ENCODE data around the gene ZNF827. TPM values are rescaled to one million over a fixed set of nuclear protein-coding genes. Genes with fewer than 3 reads are reported as not detected.

The ZNF827 gene
- total and polyA plus RNA-seq, 7 donors, result 1.7 to 15.2 (median 7.3) TPM

DNA sequence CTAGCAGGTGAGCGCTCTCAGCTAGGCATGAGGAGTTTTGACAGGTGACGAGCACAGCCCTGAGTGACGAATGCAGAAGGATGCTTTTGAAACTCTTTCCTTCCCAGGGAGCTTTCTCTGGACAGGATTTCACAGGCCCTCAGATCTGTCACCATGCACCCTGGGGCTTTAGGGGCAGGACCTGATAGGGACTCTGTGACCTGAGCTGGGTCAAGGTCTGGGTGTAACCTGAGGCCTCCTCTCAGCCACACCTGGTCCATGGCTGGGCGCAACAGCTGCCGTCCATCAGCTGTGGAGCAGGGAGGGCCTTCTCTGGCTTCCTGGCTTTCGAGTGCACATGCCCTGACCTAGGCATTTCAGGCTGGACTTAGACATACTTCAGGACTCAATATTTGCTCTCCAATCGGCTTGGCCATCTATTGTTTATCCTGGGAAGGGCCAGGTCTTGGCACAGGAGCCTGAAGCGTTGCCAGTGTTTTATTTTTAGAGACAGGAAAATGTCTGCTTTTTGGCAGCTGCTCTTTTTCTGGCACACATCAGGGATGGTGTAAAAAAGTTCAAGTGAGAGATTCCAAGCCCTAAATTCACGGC, 202.3 kb downstream of the ZNF827 start:
- peak; percentile 60 to 77 for DNase-seq
- Histone ChIP-seq H3K9me3 (no peaks in the 10 kb centered on the region), H3K4me3 (peak overlapping the region; percentile 5), H3K27ac (peak overlapping the region; percentile 98), H3K27me3 (ENCODE audit: insufficient read depth in 3 of 3, low read length in 2 of 3) (no peaks in the 10 kb centered on the region), H3K36me3 (ENCODE audit: insufficient read depth in 1 of 2, low read depth in 1 of 2) (no peaks in the 10 kb centered on the region), H3K4me1 (peaks cover 33% of the 10 kb centered on the region)
- WGBS, 3 donors, result 12 to 18% (median 17%) methylated on average over 9 of the region's 9 CpGs
- intact Hi-C loops (cut with DNase I), result loop anchor here in 1 of 2 donors (5.0 to 10.0 kb wide), 3 partner anchors 81 to 254 kb away; partner anchors contain the start of genes SMAD1 and ZNF827
- TF ChIP-seq, protein P1, sequence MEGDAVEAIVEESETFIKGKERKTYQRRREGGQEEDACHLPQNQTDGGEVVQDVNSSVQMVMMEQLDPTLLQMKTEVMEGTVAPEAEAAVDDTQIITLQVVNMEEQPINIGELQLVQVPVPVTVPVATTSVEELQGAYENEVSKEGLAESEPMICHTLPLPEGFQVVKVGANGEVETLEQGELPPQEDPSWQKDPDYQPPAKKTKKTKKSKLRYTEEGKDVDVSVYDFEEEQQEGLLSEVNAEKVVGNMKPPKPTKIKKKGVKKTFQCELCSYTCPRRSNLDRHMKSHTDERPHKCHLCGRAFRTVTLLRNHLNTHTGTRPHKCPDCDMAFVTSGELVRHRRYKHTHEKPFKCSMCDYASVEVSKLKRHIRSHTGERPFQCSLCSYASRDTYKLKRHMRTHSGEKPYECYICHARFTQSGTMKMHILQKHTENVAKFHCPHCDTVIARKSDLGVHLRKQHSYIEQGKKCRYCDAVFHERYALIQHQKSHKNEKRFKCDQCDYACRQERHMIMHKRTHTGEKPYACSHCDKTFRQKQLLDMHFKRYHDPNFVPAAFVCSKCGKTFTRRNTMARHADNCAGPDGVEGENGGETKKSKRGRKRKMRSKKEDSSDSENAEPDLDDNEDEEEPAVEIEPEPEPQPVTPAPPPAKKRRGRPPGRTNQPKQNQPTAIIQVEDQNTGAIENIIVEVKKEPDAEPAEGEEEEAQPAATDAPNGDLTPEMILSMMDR (IDR thresholded peaks at IDR 0.05), result no peak
- peak; percentile 52 to 64 (median 61) for ATAC-seq

DNA sequence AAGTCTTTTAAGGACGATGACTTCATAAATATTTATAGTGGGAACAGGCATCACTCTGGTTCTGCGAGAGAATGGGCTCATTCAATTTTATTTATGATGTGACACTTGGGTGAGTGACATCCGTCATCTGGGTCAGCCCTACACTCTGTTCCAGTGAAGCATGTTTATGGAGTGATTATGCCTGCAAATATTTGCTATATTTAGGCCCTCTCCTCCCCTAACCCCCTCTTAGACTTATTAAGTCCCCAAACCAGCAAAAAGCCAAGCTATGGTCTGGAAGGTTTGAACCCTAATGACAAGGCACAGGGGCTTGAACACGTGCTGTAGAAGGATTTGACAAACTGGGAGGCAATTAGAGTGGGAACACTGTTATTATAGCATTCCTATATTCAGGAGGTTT, 202.8 kb downstream of the ZNF827 start:
- intact Hi-C loops (cut with DNase I), result loop anchor here in 1 of 2 donors (5.0 to 10.0 kb wide), 3 partner anchors 81 to 254 kb away; partner anchors contain the start of genes SMAD1 and ZNF827
- H3K4me3 ChIP-seq, result peak overlapping the region; percentile 15
- TF ChIP-seq, protein P1 (IDR thresholded peaks at IDR 0.05), result no peak
- H3K9me3 ChIP-seq, result no peaks in the 10 kb centered on the region
- 24 to 44% (median 32%) methylated on average over 4 of the region's 4 CpGs for WGBS, 3 donors
- H3K36me3 ChIP-seq (ENCODE audit: insufficient read depth in 1 of 2, low read depth in 1 of 2), result no peaks in the 10 kb centered on the region
- peaks cover 38% of the 10 kb centered on the region for H3K4me1 ChIP-seq
- peak overlapping the region; percentile 98 for H3K27ac ChIP-seq
- DNase-seq (peak in 1 of 2 donors; percentile 50), ATAC-seq (peak; percentile 54 to 72 (median 65))
- no peaks in the 10 kb centered on the region for H3K27me3 ChIP-seq (ENCODE audit: insufficient read depth in 3 of 3, low read length in 2 of 3)

DNA sequence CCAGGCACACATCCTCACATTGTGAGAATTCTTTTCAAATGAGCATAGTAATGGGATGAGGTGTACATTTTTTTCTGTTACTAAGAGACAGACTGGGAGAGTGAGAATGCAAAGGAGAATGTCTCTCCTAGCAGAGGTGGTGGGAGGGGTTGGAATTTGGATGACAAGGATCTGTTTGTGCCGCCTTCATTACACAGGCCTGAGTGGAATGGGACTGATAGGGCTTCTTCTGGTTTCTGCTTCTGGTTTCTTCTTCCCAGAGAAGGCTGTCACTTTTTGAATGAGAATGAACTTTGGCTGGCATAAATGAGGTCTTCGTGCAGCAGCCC, 203.3 kb downstream of the ZNF827 start:
- 11 to 56% (median 53%) methylated on average over 2 of the region's 2 CpGs for WGBS, 3 donors
- Histone ChIP-seq H3K4me1 (peaks cover 40% of the 10 kb centered on the region), H3K4me3 (peak overlapping the region; percentile 15), H3K9me3 (no peaks in the 10 kb centered on the region), H3K36me3 (ENCODE audit: insufficient read depth in 1 of 2, low read depth in 1 of 2) (no peaks in the 10 kb centered on the region), H3K27ac (peak overlapping the region; percentile 98), H3K27me3 (ENCODE audit: insufficient read depth in 3 of 3, low read length in 2 of 3) (no peaks in the 10 kb centered on the region)
- DNase-seq (no peak), ATAC-seq (peak; percentile 22 to 44 (median 31))
- TF ChIP-seq, protein P1 (IDR thresholded peaks at IDR 0.05), result no peak
- intact Hi-C loops (cut with DNase I), result loop anchor here in 1 of 2 donors (5.0 to 10.0 kb wide), 3 partner anchors 82 to 253 kb away; partner anchors contain the start of genes SMAD1 and ZNF827

DNA sequence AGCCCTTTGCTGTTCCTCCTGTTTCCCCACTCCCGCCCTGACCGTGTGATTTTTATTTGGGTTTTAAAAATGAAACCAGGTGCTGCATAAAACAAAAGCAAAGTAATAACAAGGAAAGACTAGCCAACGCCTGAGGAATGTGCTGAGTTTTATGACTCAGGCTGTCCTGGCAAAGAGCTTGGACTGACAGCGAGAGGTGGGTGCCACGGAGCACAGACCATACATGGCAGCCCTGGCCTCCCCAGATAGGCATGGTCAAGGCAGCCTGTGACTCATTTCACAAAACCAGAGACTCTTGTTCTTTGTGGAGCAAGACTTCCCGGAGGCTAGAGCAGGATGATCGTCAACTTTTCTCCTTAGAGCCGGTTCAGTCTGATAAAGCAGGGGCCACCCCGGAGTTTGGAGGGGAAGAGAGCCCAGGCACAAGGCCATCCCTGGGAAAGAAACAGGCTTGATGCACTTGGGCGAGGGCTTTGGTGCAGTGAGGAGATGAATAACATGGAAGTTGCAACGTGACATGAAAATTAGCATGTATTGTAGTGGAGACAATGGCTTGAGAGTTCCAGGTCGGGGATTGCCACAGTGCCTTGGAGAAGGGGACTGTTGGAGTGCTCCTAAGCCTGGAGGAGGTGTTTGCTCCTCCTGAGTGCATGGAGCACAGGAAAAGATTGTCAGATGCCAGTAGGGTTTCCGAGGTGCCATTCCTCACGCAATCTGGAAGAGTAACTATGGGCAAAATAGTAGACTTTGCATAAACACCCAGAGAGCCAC, 203.9 kb downstream of the ZNF827 start:
- Histone ChIP-seq H3K27me3 (ENCODE audit: insufficient read depth in 3 of 3, low read length in 2 of 3) (no peaks in the 10 kb centered on the region), H3K4me1 (peaks cover 40% of the 10 kb centered on the region), H3K27ac (peak overlapping the region; percentile 98), H3K9me3 (no peaks in the 10 kb centered on the region), H3K36me3 (ENCODE audit: insufficient read depth in 1 of 2, low read depth in 1 of 2) (no peaks in the 10 kb centered on the region), H3K4me3 (peak overlapping the region; percentile 15)
- peak; percentile 79 to 91 for DNase-seq
- TF ChIP-seq, protein P1 (IDR thresholded peaks at IDR 0.05), result no peak
- peak; percentile 63 to 79 (median 74) for ATAC-seq
- 25 to 42% (median 28%) methylated on average over 14 of the region's 14 CpGs for WGBS, 3 donors
- intact Hi-C loops (cut with DNase I), result loop anchor here (5.0 to 10.0 kb wide), 5 partner anchors 83 to 552 kb away; partner anchors contain the start of genes MMAA (in 1 of the 2), OTUD4 (in 1 of the 2), SMAD1 (in 1 of the 2) and ZNF827 (in 1 of the 2)
